GM21737 (cell line): ENCODE measurements around the gene CPT1A.
"Not testable (repeated sequence)": the region's sequence is repeated elsewhere in the genome, so short reads cannot be mapped to it uniquely, and the experiment has no call there.

Experiments
- ATAC-seq: cut with Tn5 transposase; IDR thresholded peaks from one replicate; pipeline ENCODE4 v1.9.1; 2021; ENCODE audit warnings: mild to moderate bottlenecking, moderate library complexity; ENCODE audit not compliant: unreplicated experiment

The CPT1A gene

DNA sequence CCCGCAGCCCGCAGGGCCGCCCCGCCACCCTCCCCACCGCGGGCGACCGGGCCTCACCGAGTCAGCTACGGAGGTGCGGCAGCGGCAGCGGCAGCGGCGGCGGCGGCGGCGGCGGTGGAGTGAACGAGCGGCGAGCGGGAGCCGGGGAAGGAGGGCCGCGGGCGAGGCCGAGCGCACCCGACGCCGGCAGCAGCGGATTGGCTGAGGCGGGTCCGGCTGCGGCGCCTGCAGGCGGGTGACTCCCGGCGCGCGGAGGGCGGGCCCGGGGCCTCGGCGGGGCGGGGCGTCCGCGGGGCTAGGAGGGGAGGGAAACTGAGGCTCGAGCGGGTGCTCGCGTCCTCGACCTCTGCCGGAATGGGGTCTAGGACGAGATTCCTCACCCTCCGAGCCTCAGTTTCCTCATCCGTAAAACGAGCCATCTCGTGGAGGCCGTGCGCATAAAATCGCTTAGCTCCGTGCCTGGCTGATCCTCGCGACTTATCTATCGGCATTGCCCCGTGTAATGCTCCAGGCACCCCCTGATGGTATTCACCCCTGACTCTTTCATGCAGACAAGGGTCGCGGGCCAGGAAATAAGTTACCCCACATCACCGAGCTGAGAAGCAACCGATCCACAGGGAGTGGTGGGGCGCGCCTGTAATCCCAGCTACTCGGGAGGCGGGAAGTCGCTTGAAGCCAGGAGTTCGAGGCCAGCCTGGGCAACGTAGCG is at the start of gene CPT1A:
CPT1A (minus strand) TSS at position 199 of the 709 bp plus-strand sequence. CDS start 26,442 bp downstream, outside the sequence.
- ATAC-seq: no peak

DNA sequence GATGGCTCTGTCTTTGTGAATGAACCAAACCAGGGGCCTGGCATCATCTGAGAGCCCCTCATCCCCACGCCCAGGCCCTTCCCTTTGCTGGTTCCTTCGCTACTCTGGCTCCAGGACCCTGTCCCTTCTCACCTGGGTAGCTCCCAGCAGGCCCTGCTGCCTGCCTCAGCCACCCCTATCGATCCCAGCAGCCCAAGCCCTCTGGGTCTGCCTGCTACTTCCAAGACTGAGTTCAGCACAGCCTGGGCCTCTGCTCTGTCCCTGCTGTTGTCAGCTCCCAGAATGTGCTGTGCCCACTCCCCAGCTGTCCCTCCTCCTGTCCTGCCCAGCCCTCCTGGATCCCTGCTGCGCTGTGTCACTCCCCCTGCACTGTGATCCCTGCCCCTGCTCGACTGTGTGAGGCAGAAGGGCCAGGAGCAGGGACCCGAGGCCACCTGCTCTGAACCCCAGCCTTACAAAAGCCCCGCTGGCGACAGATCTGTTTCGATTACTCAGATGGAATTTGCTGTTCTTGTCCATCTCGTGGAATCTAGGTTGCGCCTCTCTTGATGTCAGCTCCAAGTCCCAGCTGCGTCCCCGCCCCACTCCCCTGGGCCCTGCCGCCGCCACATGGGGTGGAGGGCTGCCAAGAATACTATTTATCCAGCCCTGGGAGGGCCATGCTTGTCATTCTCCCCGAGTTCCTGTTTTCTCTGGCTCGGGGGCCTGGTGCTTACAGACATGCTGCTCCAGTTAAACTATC is 48.9 kb upstream of the CPT1A start:
- ATAC-seq: no peak

DNA sequence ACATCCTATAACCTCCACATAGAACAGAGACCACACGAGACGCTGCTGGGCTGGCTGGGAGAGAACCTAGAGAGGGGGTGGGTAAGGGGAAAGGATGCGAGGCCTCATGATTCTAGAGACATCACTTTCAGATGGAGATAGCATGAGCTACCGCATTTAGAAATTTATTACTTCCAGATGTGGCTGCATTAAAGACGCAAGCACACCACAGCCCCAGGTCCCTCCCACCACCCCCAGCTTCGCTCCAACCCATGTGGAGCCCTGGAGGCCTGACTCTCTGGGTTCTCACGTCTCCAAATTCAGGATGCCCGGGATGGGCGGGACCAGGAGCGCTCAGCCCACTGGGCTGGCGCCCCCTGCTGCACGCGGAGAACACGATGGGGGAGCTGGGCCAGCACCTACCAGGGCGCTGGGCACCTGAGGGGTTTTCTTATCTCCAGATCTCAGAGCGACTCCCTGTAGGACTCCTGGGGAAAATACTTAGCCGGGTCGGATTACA is 48.3 kb upstream of the CPT1A start:
- no peak for ATAC-seq

DNA sequence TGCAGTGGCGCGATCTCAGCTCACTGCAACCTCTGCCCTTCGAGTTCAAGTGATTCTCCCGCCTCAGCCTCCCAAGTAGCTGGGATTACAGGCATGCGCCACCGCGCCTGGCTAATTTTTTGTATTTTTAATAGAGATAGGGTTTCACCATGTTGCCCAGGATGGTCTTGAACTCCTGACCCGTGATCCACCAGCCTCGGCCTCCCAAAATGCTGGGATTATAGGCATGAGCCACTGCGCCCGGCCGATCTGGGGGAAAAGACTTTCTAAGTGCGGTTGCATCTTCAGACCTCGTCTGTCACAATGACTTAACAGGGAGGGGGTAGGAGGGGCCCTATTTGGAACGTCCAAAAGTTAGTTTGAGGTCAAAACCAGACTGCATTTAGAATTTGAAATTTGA is 43.1 kb upstream of the CPT1A start:
- not testable (repeated sequence) for ATAC-seq

DNA sequence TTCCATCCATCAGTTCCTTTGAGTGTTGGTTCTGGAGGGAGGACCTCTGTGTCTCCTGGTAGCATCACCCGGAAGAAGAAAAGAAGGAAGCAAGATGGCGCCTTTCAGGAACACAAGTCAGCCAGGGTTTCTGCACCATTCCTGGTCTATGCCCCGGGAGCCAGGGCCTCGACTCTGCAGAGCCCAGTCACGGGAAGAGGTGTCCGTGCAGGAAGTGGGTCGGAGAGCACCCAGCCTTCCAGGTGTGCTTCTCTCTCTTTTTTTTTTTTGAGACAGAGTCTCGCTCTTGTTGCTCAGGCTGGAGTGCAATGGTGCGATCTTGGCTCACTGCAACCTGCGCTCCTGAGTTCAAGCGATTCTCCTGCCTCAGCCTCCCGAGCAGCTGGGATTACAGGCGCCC is 40.7 kb upstream of the CPT1A start:
- ATAC-seq: no peak

DNA sequence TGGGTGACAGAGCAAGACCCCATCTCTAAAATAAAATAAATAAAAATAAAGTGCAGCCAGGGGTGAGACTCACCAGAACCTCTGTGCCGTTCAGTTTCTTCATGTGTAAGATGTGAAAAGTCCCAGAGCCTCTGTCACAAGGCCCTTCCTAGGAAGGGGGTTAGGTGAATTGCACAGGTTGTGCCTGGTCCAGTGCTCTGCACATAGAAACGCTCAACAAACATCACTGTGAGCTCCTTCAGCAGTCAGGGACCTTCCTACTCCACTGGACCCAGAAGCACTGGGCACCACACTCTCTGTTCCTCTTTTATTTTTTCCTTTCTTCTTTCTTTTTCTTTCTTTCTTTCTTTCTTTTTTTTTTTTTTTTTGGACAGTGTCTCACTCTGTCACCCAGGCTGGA is 39.6 kb upstream of the CPT1A start:
- no peak for ATAC-seq

DNA sequence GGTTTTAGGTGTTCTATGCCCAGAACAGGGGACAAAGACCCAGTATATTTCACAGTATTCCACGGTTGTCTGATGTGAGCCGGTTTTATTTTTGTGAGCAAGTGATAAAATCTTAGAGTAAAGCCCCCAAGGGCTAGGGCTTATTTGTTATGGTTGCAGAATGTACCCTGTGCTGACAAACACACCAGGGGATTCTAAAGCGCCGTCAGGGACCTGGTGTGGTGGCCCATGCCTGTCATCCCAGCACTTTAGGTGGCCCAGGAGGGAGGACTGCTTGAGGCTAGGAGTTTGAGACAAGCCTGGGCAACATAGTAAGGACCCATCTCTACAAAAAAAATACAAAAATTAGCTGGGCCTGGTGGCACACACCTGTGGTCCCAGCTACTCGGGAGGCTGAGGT is 39.1 kb upstream of the CPT1A start:
- no peak for ATAC-seq

DNA sequence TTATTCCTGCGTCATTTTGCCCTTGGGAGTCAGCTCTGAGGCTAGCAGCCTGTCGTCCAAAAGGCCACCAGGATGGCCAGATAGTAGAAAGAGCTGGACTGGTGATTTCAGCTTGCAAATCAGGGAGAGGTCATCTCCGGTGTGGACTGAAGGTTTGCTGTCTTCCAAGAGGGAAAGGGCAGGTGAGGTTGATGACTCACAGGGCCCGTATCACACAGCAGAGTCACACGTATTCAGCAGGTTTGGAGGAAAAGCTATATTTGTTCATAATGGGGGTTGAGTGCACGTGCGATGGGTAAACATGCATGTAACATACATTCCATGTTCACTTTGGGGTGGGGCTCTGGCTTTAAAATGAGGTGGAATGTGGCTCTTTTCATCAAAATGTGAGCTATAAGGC is 36.3 kb upstream of the CPT1A start:
- no peak for ATAC-seq

DNA sequence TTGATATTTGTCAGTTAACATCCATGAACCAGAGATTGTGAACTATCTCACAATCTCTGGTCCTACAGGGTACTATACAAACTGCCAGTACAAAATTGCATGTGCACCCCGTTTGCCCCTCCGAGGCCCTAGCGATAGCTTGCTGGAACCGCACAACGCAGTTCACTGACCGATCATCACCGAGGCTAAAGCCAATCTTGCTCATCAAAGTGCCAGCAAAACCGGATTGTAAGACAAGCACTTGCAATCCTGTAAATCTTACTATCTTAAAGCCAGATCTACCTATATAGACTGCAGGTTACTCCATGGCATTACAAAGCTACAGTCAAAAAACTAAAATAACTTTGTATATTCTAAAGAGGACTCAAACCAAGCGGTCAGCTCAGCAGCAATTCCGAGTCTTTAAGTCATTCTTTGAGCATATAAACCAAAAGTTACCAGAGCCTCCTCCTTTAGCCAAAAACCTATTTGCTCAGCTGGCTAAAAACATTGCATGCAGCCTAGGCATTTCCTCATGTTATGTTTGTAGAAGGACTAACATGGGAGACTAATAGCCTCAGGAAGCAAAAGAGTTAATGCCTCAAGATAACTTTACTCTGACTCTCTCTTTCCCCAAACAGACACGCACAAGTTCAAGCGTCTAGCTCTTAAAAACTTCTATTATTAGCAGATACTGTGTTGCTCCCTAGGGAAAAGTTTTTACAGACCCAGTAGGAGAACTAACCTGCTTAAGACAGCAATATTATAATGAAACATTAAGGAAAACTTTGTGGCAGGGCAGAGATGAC is 30.7 kb upstream of the CPT1A start:
- no peak for ATAC-seq

DNA sequence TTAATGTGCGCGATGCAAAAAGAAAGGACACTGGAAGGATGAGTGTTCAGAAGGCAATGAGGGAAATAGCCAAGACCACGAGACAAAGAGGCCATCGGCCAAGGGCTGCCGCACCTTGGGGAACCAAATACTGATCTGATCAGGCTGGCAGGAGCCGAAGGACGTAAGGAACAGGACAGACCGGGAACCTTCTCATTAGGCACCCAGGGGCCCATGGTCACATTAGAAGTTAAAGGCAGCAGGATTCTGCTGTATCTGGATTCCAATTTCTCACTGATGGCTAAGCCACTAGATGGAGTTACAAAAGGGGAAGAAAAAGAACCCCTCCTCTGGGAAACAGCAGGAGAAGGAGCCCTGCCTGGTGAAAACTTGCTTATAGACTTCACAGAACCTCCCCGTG is 28.8 kb upstream of the CPT1A start:
- no peak for ATAC-seq

DNA sequence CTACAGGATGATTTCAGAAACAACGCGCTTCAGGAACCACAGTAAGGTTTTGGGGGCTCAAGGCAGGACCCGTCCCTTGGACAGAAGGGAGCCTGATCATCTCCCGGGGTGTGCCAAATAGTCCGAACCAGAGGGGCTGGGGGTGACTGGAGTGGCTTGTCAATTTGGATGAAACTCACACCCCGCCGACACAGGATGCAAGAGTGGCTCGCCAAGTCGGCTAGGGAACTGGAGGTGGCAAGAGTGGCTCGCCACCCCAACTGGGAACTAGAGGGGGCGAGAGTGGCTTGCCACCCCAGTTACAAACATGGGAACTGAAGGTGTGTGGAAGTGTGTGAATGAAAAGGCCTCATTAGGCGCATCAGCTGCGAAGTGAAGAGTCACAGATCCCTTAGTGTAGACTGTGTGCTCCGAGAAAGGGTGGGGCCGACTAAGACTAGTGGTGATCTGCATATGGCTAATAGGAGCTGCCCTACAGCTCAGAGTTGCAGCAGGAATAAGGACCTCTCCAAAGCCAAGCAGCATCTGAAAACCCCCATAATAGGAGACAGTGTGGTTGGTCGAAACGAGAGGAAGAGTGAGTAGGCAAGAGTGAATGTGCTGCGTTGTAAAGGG is 26.6 kb upstream of the CPT1A start:
- no peak for ATAC-seq

DNA sequence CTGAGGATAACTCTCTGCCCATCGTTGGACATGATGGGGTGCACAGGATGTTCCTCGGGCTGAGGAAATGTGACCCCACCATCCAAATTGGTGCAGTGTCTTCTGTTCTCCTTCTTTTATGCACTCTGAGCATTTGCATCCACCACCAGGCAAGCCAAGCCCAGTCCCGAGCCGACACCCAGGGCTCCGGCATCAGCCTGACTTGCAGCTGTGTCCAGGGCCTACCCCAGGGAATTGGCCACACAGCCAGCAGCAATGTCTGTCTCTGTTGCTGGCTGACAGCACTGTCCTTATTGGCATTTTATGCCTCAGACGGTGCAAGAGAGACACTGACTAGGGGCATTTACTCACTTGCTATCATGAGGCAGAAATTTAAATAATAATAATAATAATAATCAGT is 25.4 kb upstream of the CPT1A start:
- ATAC-seq: no peak

DNA sequence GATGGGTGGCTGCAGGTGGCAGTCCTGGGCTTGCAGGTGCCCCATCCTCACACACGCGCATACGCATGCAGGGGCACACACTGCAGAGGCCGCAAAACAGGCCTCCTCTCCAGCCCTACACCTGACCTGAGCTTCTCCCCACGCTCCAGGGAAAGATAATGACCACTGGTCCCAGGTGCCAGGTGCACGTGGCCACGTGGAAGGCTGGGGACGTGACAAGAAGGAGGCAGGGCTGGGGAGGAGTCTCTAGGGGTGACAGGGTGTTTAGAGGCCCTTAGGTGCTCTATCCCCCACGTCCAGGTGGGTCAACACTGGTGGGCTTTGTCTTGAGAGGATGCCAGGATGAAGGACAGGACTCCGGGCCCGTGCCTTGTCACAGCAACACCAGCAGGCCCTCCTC is 23.5 kb upstream of the CPT1A start:
- no peak for ATAC-seq

DNA sequence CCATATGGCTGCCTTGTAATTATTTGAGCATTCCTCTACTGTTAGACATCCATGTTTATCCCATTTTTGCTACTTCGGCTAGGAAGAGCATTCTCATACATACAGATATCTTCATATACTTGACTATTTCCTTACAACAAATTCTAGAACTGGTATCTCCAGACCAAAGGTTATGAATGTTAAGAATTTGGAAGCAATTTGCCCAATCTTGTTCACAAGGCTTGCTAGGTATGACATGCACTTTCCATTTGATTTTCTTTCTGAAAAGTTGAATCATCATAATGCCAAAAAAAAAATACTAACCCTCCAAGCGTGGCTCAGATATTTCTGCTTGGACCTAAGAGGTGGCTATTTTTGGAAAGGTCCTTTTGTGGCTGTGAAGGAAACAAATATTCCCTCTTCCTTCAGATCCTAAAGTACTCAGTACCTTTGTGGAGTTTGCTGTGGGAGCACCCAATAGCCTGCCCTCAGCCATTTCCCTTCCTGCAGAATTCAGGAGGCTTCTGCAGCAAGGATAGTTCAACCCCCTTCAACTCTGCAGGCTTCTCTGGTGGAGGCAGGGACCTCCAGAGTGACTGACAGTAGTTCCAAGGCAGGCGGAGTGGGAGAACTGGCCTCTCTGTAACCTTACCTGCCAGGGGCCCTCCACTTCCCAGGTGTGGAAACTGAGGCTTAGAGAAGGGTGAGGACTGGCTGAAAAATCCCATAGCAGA is 22.0 kb upstream of the CPT1A start:
- ATAC-seq: no peak

DNA sequence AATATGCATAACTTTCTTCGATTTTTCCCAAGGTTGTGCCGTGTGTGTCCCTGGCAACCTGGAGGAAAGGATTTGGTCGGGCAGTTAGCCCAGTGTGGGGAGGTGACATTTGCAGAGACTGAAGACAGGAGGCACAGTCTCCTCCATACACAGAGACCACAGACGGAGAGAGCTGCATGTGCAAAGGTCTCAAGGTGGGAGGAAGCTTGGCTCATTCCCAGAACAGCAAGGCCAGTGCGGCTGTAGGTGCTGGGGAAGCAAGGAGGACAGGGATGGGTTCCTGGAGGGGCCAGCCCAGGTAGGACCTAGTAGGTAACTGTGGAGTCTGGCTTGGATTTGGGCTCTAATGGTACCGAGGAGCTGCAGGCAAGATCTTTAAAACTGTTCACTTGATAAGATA is 20.7 kb upstream of the CPT1A start:
- no peak for ATAC-seq

DNA sequence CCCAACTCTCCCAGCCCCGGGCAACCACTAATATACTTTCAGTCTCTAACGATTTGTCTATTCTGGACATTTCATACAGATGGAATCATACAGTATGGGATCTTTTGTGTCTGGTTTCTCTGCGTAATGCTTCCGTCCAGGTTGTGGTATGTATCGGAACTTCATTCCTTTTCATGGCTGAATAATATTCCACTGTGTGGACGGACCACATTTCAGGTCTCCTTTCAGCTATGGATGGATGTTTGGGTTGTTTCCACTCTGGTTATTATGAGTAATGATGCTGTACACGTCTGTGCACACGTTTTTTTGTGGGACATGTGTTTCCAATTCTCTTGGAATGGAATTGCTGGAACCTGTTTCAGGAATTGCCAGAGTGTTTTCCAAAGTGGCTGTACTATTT is 17.4 kb upstream of the CPT1A start:
- ATAC-seq: no peak

DNA sequence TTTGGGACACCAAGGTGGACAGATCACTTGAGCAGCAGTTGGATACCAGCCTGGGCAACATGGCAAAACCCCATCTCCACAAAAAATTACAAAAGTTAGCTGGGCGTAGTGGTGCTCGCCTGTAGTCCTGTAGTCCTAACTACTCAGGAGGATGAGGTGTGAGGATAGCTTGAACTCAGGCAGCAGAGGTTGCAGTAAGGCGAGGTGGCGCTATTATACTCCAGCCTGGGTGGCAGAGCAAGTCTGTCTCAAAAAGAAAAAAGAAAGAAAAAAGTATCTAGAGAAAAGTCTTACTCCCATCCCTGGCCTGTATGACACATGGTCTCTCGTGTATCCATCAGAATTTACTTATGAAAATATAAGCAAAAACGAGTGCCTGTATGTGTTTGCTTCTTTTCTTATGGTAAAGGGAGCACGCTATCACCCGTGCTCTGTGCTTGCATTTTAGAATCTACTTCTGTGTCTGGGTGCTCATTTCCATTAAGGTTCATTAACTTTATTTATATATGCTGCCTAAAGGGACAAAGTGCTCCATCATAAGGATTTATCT is 15.4 kb upstream of the CPT1A start:
- ATAC-seq: no peak

DNA sequence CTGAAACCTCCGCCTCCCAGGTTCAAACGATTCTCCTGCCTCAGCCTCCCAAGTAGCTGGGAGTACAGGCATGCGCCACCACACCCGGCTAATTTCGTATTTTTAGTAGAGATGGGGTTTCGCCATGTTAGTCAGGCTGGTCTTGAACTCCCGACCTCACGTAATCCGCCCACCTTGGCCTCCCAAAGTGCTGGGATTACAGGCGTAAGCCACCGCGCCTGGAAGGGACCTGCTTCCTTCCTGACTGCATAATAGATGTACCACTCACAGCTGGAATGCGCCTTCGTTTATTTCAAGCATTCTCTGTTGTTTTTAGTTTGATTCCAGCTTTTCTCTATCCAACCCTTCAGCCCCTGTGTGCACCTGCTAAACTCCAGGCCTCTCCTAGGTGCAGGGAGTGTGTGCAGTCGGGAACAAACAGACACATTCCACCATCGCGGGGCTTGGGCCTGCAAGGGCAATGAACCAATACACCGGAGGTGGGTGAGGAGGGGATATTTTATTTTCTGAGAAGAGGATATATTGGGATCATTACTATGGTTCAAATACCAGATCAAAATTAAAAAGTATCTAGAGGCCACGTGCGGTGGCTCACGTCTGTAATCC is 14.8 kb upstream of the CPT1A start:
- not testable (repeated sequence) for ATAC-seq

DNA sequence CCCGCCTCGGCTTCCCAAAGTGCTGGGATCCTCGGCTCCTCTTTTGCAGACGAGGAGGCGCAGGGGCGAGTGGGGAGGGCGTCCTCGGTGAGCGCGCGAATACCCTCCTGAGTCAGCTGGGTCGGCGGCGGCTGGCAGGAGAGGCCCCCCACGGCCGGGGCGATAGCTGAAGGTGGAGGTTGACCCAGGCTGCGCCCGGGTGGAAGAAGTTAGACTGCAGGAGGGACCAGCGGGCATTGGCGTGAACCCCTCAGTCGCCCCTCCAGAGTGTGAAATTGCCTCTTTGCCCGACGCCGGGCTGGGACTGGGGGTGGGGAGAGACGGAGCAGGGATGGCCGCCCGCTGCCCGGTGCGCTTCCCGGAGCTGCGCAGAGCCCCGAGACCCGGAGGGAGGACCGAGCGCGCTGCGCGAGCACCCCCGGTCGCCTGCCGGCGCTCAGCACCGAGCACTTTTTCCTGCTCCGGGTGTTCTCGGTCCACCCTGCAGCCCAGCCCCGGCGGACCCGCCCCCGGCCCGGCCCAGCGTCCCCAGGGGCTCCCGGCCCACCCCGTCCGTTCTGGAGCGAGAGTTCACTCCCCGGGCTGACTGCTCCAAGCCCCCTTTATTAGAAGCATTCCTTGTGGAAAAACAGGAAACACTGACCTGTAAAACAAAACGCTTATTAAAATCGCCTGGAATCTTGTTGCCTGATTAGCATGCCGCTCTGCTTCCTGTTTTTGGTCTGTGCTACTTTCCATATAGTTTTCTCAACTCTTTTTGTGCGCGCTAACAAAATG is 13.7 kb upstream of the CPT1A start:
- no peak for ATAC-seq
